WERI-Rb-1 (cell line): ENCODE data around the gene FAM20C.
A peak's percentile ranks its signal among the peaks of the same experiment; 100 is the strongest.
"Not testable (repeated sequence)": the region's sequence is repeated elsewhere in the genome, so short reads cannot be mapped to it uniquely, and the experiment has no call there.

ENCODE experiments used
- DNase-seq: peaks from one replicate; pipeline ENCODE4 v3.0.0-alpha.2; 2020
- H3K27ac ChIP-seq: fragments of 250-450 bp; sonication (Bioruptor Pico); 2 replicates; pipeline ENCODE4 v1.5.1; 2020; ENCODE audit warnings: mild to moderate bottlenecking, moderate library complexity
- H3K27me3 ChIP-seq: fragments of 250-450 bp; sonication (Bioruptor Pico); 2 replicates; pipeline ENCODE4 v1.5.1; 2021; ENCODE audit warnings: mild to moderate bottlenecking, low read depth, moderate library complexity; ENCODE audit not compliant: insufficient read depth, severe bottlenecking
- H3K36me3 ChIP-seq: fragments of 250-450 bp; sonication (Bioruptor Pico); 2 replicates; pipeline ENCODE4 v1.5.1; 2020; ENCODE audit warnings: mild to moderate bottlenecking, moderate library complexity
- H3K4me3 ChIP-seq: 2 replicates; pipeline ENCODE4 v1.5.1; 2011; ENCODE audit warnings: low read depth, mild to moderate bottlenecking, control low read depth, low read length
- H3K9me3 ChIP-seq: fragments of 250-450 bp; sonication (Bioruptor Pico); 2 replicates; pipeline ENCODE4 v1.5.1; 2021; ENCODE audit warnings: mild to moderate bottlenecking, moderate library complexity; ENCODE audit not compliant: severe bottlenecking
- CTCF ChIP-seq: IDR thresholded peaks from 2 replicates; pipeline ENCODE4 v1.5.1; 2011; ENCODE audit warnings: low read depth, mild to moderate bottlenecking, control low read depth, inconsistent platforms, low read length

The FAM20C gene

GRCh38 chr7:181738-182137 lies 10.6 kb upstream of the FAM20C start:
- no peaks in the 10 kb centered on the region for H3K9me3 ChIP-seq
- TF ChIP-seq CTCF: no peak
- no peak overlapping the region for H3K4me3 ChIP-seq
- DNase-seq: no peak
- H3K36me3 ChIP-seq: no peaks in the 10 kb centered on the region
- H3K27ac ChIP-seq: no peak overlapping the region
- no peaks in the 10 kb centered on the region for H3K27me3 ChIP-seq

- H3K27ac ChIP-seq, H3K36me3 ChIP-seq, DNase-seq, H3K4me3 ChIP-seq, H3K9me3 ChIP-seq, H3K27me3 ChIP-seq: not testable (repeated sequence)
Observed at GRCh38 chr7:182502-182901, 9.9 kb upstream of the FAM20C start.

- Histone ChIP-seq H3K9me3 (no peaks in the 10 kb centered on the region), H3K36me3 (no peaks in the 10 kb centered on the region), H3K4me3 (no peak overlapping the region), H3K27ac (no peak overlapping the region), H3K27me3 (no peaks in the 10 kb centered on the region)
- no peak for TF ChIP-seq CTCF
- no peak for DNase-seq
Observed at GRCh38 chr7:183496-184292, 8.7 kb upstream of the FAM20C start.

- H3K27ac ChIP-seq: no peak overlapping the region
- TF ChIP-seq CTCF: no peak
- H3K9me3 ChIP-seq: no peaks in the 10 kb centered on the region
- H3K4me3 ChIP-seq: no peak overlapping the region
- no peaks in the 10 kb centered on the region for H3K27me3 ChIP-seq
- H3K36me3 ChIP-seq: no peaks in the 10 kb centered on the region
- no peak for DNase-seq
Observed at GRCh38 chr7:184294-185264, 7.8 kb upstream of the FAM20C start.

GRCh38 chr7:186516-187113 lies 5.8 kb upstream of the FAM20C start:
- Histone ChIP-seq H3K27me3 (no peaks in the 10 kb centered on the region), H3K4me3 (no peak overlapping the region), H3K36me3 (no peaks in the 10 kb centered on the region), H3K27ac (peak overlapping the region; percentile 29; the same call in 1 of the 2 replicates), H3K9me3 (no peaks in the 10 kb centered on the region)
- no peak for DNase-seq
- TF ChIP-seq CTCF: no peak
